ENCODE results near the gene EBF4.

- TF ChIP-seq GATA2 (IDR thresholded peaks at IDR 0.05; ENCODE audit: low read depth, low read length): no peak
- no peak for TF ChIP-seq GATA3 (IDR thresholded peaks at IDR 0.05; ENCODE audit: low read depth, low read length)
Observed at GRCh38 chr20:2745060-2745910, 52.7 kb downstream of the EBF4 start.

Data from SH-SY5Y (cell line).